Raji (cell line): ENCODE data around the gene DHX16.

Experiments used
- POLR2A ChIP-seq: IDR thresholded peaks from 2 replicates; pipeline ENCODE4 v1.6.1; 2011; ENCODE audit warnings: low read depth, low read length, control low read depth; ENCODE audit not compliant: insufficient read depth

DHX16 gene

GRCh38 chr6:30705620-30706019 is 32.8 kb upstream of the DHX16 start:
- TF ChIP-seq POLR2A, result no peak

- TF ChIP-seq POLR2A, result no peak
Observed at GRCh38 chr6:30703821-30704220, 31.0 kb upstream of the DHX16 start.

GRCh38 chr6:30703011-30703410 is 30.2 kb upstream of the DHX16 start:
- TF ChIP-seq POLR2A, result no peak

GRCh38 chr6:30700340-30700739 is 27.5 kb upstream of the DHX16 start:
- no peak for TF ChIP-seq POLR2A

DNA sequence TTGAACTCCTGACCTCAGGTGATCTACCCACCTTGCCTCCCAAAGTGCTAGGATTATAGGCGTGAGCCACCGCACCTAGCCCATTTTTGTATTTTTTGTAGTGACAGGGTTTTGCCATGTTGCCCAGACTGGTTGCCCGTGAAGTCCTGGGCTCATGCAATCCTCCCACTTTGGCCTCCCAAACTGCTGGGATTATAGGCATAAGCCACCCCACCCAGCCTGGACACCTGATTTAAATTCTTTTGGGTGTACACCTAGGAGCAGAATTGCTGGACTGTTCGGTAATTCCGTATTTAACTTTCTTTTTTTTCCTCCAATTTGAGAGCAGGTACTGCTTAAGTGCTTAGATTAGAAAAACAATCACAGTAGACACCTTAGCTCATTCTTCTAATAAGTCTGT is 23.6 kb upstream of the DHX16 start:
- TF ChIP-seq POLR2A, result no peak

- TF ChIP-seq POLR2A, result no peak
Observed at GRCh38 chr6:30691208-30691847, 18.5 kb upstream of the DHX16 start.

- TF ChIP-seq POLR2A, result peak; percentile 76
Observed at GRCh38 chr6:30690403-30691207, 17.8 kb upstream of the DHX16 start, which contains the start of gene NRM. Gene NRM (minus strand): TSS chr6:30690984. CDS start chr6:30690974, 10 bp downstream.

DNA sequence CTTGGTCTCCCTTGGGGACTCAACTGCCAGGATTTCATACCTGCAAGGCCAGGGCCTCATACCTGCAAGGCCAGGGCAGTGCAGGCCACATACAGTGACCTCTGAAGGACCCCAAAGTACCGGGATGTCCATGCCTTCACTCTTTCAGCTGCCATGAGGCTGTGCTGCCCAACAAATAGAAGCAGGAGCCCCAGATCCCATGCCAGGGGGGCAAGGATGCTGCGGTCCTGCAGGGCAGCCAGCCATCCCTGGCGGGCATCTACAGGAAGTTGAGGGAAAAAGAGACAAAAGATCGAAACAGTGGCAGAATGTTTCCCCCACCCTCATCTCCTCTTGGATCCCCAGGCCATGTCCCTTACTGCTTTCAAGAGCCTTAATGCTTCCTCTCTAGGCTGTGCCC is 17.2 kb upstream of the DHX16 start:
- peak; percentile 6; the same call in 1 of the 2 replicates for TF ChIP-seq POLR2A

GRCh38 chr6:30689022-30689865 is 16.4 kb upstream of the DHX16 start:
- no peak for TF ChIP-seq POLR2A

DNA sequence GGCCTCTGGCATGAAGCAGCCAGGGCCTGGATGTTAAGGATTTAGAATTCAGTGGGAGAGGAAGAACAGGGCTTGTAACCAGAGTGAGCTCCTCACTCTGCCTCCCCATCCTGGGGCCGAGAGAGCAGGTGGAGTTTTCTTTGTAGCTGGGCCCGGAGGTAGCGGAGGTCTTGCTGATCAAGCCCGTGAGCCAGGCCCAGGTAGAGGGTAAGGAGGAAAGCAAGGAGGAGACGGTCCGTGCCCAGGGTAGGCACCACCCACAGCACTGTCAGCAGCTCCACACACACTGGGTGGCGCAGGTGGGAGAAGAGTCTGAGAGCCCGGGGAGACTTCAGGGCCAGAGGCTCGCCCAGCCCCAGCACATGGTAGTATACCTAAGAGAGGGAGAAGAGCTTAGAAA is 15.8 kb upstream of the DHX16 start:
- TF ChIP-seq POLR2A, result peak; percentile 40; the same call in 1 of the 2 replicates

GRCh38 chr6:30687659-30688431 is 15.0 kb upstream of the DHX16 start:
- no peak for TF ChIP-seq POLR2A

DNA sequence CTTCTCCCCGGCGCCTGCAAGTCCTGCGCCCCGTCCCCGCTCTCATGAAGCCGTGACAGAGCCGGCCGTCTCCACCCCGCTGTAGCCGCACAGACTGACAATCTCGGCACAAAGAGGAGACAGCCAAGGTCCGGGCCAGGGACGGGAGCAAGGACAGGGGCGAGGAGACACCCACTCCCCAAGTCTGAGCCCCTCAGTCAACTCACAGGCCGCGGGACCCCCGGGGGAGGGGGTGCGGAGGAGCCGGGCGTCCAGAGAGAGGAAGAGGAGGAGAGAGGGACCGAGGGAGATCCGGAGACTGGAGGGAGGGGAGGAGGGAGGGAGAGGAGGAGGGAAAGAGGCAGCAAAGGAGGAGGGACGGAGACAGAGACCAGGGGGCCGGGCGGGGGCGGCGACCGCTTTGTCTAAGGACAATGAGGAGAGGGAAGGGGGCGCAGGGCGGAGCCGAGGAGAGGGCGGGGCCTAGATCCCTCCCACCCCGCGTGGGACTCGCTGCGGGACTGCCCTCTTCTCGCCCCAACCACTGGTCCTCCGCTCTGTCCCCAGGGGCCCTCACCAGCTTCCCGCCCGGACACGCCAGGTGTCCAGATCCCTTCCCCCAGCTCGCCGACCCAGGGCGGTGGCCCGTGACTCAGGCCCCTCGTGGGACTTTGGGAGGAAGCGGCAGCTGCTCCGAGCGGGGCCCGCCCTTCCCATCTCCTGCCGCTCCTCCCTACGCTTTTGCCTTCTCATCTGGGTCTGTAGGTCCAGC is 14.3 kb upstream of the DHX16 start:
- TF ChIP-seq POLR2A, result peak; percentile 55; the same call in 1 of the 2 replicates

DNA sequence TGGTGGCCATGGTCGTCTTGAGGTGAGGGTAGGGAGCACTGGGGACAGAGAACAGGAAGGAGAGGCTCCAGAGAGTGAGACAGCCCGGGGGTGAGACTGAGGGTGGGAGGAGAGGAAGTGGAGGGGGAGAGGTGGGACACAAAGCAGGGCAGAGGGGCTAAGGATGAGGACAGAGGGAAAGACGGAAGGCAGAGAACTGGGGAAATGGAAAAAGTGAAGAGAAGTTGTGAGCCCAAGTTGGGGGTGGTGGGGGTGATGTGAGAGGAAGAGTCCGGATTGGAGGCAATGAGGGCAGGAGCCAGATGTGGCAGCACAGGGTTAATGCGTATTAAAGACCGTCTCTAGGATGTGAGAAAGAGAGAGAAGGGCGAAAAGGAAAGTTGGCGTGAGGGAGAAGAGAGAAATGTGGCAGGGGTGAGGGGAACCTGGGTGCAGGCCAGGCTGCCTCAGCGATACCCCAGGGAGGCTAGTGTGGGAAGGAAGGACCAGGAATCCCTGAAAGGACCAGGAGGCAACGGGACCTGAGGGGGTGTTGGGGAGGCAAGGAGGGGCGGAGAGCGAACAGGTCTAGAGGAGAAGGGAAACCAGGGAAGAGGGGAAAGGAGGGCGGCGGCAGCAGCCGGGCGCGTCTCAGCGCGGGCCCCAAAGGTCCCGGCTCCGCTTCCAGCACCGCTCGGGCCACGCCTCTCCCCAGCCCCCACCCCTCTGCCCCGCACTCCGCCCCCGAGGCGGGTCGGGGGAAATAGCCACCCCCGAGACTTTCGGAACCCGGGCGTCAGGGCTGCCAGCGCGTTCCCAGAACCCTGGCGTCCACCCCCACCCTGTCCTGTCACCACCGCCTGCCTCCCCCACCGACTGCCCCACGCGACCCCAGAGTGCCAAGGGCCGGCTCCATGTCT is 13.5 kb upstream of the DHX16 start, which contains the start of gene PPP1R18:
Gene PPP1R18 (minus strand): TSS at position 637 of the 899 bp plus-strand sequence. CDS start 627 bp downstream, at position 10.
- TF ChIP-seq POLR2A, result peak; percentile 74
